A549 (cell line): ENCODE data around the gene CCDC33.

Experiments
- CBX2 ChIP-seq: fragments of 200-600 bp; sonication (generic); IDR thresholded peaks from 2 replicates; pipeline ENCODE4 v1.6.1; 2016; ENCODE audit warnings: low read depth, mild to moderate bottlenecking, borderline replicate concordance
- EP300 ChIP-seq, 2 experiments: fragments of >200 bp; sonication (Bioruptor Twin); formaldehyde crosslinking; IDR thresholded peaks; 2 replicates in 1 of 2; 3 replicates in 1 of 2; pipeline ENCODE4 v1.6.1; 2016 to 2017
- TF ChIP-seq, protein P1 (sequence below): fragments of >200 bp; sonication (Bioruptor Twin); formaldehyde crosslinking; IDR thresholded peaks from 3 replicates; pipeline ENCODE4 v1.5.1; 2016
- TF ChIP-seq, protein P2 (sequence below): fragments of 450-650 bp; IDR thresholded peaks from 2 replicates; pipeline ENCODE4 v1.6.1; 2014; ENCODE audit warnings: antibody characterized with exemption

DNA sequence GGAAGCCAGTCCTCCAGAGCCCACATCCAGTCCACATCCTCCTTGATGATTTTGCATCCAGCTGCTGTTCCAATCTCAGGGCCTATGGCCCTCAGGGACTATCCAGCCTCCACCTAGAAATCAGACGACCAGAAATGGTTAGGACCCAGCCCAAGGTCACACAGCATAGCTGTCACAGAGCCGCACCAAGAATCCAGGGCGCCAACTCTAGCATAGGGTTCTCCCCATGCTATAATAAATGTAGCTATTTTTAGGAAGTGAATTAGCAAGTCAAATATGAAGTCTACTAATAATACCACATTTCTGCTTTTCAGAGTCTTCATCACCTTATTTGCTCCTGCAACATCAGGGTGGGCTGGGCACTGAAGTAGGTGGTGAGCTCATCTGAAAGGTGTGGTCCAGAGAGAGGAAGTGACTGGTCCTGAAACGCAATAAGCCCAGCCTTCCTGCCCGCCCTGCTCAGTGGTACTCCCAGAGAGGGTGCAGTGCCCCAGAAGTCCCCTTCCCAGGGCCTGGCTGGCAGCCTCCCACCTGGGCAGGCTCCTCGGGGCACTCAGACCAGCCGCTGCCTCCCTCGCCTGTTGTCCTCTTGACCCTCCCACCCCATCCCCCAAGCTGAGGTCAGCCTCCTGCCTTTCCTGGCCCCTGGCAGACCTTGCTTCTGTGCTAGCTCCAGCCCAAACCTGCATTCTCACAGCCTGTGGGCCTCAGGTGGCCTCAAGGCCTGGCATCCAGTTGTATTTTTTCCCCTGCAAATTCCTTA, 148.9 kb downstream of the CCDC33 start:
- TF ChIP-seq, protein P1, sequence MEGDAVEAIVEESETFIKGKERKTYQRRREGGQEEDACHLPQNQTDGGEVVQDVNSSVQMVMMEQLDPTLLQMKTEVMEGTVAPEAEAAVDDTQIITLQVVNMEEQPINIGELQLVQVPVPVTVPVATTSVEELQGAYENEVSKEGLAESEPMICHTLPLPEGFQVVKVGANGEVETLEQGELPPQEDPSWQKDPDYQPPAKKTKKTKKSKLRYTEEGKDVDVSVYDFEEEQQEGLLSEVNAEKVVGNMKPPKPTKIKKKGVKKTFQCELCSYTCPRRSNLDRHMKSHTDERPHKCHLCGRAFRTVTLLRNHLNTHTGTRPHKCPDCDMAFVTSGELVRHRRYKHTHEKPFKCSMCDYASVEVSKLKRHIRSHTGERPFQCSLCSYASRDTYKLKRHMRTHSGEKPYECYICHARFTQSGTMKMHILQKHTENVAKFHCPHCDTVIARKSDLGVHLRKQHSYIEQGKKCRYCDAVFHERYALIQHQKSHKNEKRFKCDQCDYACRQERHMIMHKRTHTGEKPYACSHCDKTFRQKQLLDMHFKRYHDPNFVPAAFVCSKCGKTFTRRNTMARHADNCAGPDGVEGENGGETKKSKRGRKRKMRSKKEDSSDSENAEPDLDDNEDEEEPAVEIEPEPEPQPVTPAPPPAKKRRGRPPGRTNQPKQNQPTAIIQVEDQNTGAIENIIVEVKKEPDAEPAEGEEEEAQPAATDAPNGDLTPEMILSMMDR: no peak
- TF ChIP-seq, protein P2, sequence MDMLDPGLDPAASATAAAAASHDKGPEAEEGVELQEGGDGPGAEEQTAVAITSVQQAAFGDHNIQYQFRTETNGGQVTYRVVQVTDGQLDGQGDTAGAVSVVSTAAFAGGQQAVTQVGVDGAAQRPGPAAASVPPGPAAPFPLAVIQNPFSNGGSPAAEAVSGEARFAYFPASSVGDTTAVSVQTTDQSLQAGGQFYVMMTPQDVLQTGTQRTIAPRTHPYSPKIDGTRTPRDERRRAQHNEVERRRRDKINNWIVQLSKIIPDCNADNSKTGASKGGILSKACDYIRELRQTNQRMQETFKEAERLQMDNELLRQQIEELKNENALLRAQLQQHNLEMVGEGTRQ: no peak
- TF ChIP-seq CBX2 (no peak), EP300 (IDR thresholded peaks at IDR 0.05) (no peak)
